NB4 (cell line): Measurements from ENCODE around the gene RGS5.

Experiments
- CTCF ChIP-seq: IDR thresholded peaks from one replicate; pipeline ENCODE4 v1.5.1; 2012; ENCODE audit warnings: low read depth, low read length
- MAX ChIP-seq: IDR thresholded peaks from 2 replicates; pipeline ENCODE4 v1.6.1; 2011; ENCODE audit warnings: low read depth, low read length
- MYC ChIP-seq: IDR thresholded peaks from 2 replicates; pipeline ENCODE4 v1.6.1; 2011; ENCODE audit warnings: low read depth, low read length
- POLR2A ChIP-seq: IDR thresholded peaks from 2 replicates; pipeline ENCODE4 v1.6.1; 2011; ENCODE audit warnings: mild to moderate bottlenecking; ENCODE audit not compliant: insufficient read length; ENCODE audit errors: extremely low read depth

GRCh38 chr1:163241746-163242145, 39.0 kb upstream of the RGS5 start:
- TF ChIP-seq POLR2A (no peak), CTCF (no peak), MAX (no peak), MYC (no peak)
